Measurements from ENCODE around the gene GALNT6. TPM values are rescaled to one million over a fixed set of nuclear protein-coding genes. Genes with fewer than 3 reads are reported as not detected.

GALNT6 gene
- polyA plus RNA-seq, 4 donors, result 8.4 to 45.2 (median 22.5) TPM

DNA sequence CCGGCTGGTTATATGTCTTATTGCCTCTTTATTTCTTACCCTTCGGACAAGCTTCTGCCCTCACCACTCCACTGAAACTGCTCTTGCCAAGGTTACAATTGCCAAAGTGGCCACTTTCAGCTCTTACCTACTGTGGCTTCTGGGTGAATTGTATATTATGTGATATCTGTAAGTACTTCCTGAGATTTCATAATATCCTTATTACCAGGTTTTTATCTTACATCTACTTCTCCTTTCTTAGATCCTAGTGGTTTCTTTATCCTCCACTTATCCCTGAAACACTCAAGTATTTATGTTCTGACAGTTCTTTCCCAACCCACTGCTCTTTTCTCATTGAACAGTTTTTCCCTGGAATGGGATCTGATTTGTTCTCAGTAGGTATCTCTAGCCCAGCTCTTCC is 55.3 kb downstream of the GALNT6 start:
- Histone ChIP-seq H3K4me3 (ENCODE audit: low read depth in 1 of 3, low read length in 3 of 3) (no peak overlapping the region), H3K4me1 (ENCODE audit: control insufficient read depth in 3 of 3, insufficient read depth in 2 of 3, low read depth in 1 of 3, low read length in 2 of 3) (no peaks in the 10 kb centered on the region), H3K27ac (ENCODE audit: low read depth in 1 of 3, low read length in 2 of 3) (no peak overlapping the region), H3K36me3 (ENCODE audit: control insufficient read depth in 3 of 3, insufficient read depth in 2 of 3, low read depth in 1 of 3, low read length in 3 of 3) (no peaks in the 10 kb centered on the region), H3K9me3 (ENCODE audit: control insufficient read depth in 2 of 2, insufficient read depth in 1 of 2, low read depth in 1 of 2, low read length in 1 of 2) (no peaks in the 10 kb centered on the region), H3K27me3 (ENCODE audit: control insufficient read depth in 3 of 3, insufficient read depth in 3 of 3, low read length in 3 of 3) (no peaks in the 10 kb centered on the region)
- WGBS, 3 donors, result 85 to 95% (median 85%) methylated on average over 2 of the region's 2 CpGs
- FAIRE-seq (no peak), DNase-seq (no peak)

DNA sequence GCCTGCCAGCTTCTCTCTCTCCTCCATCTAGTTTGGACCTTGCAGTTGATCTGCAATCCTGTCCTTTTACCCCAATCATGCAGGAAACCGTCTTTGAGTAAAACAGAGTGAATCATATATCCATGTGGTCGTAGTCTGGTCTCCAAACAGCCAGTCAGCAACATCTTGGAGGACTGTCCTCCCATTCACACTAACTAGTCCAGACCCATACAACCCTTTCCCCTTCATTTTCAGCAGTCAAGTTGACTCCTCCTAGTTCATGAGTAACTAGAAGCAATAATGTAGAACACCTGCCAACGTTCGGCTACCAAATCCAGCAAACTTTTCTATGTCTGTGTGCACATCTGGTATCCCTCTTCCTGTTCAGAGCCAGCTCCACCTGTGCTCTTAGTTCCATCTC is 56.4 kb downstream of the GALNT6 start:
- WGBS, 3 donors, result 18 to 59% (median 47%) methylated on average over 4 of the region's 4 CpGs
- Histone ChIP-seq H3K9me3 (ENCODE audit: control insufficient read depth in 2 of 2, insufficient read depth in 1 of 2, low read depth in 1 of 2, low read length in 1 of 2) (no peaks in the 10 kb centered on the region), H3K4me1 (ENCODE audit: control insufficient read depth in 3 of 3, insufficient read depth in 2 of 3, low read depth in 1 of 3, low read length in 2 of 3) (no peaks in the 10 kb centered on the region), H3K27me3 (ENCODE audit: control insufficient read depth in 3 of 3, insufficient read depth in 3 of 3, low read length in 3 of 3) (no peaks in the 10 kb centered on the region), H3K27ac (ENCODE audit: low read depth in 1 of 3, low read length in 2 of 3) (no peak overlapping the region), H3K4me3 (ENCODE audit: low read depth in 1 of 3, low read length in 3 of 3) (no peak overlapping the region), H3K36me3 (ENCODE audit: control insufficient read depth in 3 of 3, insufficient read depth in 2 of 3, low read depth in 1 of 3, low read length in 3 of 3) (no peaks in the 10 kb centered on the region)
- FAIRE-seq (no peak), DNase-seq (peak in 1 of 2 donors; percentile 26)

GRCh38 chr12:51333536-51333935 is 57.7 kb downstream of the GALNT6 start:
- no peaks in the 10 kb centered on the region for H3K27me3 ChIP-seq (ENCODE audit: control insufficient read depth in 3 of 3, insufficient read depth in 3 of 3, low read length in 3 of 3)
- no peaks in the 10 kb centered on the region for H3K9me3 ChIP-seq (ENCODE audit: control insufficient read depth in 2 of 2, insufficient read depth in 1 of 2, low read depth in 1 of 2, low read length in 1 of 2)
- 64 to 70% (median 68%) methylated on average over 6 of the region's 6 CpGs for WGBS, 3 donors
- DNase-seq (no peak), FAIRE-seq (no peak)
- no peak overlapping the region for H3K27ac ChIP-seq (ENCODE audit: low read depth in 1 of 3, low read length in 2 of 3)
- no peak overlapping the region for H3K4me3 ChIP-seq (ENCODE audit: low read depth in 1 of 3, low read length in 3 of 3)
- no peaks in the 10 kb centered on the region for H3K4me1 ChIP-seq (ENCODE audit: control insufficient read depth in 3 of 3, insufficient read depth in 2 of 3, low read depth in 1 of 3, low read length in 2 of 3)
- no peaks in the 10 kb centered on the region for H3K36me3 ChIP-seq (ENCODE audit: control insufficient read depth in 3 of 3, insufficient read depth in 2 of 3, low read depth in 1 of 3, low read length in 3 of 3)

DNA sequence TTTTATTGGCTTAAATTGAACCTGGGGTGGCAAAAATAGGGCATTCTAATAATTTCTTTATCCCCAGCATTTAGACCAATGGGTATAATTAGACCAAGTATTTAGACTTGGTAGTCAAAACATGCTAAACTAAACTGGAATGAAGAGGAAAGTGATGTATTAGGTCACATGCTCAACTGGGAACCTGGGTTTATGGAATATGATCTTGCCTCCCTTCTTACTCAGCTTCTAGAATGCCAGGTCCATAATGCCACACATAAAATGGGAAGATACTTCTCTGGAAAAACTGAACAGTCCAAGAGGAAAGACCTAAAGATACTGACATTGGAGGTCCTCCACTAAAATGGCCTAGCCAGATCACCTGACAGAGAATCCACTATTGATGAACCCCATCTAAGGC is 61.0 kb downstream of the GALNT6 start:
- FAIRE-seq, result no peak
- no peaks in the 10 kb centered on the region for H3K27me3 ChIP-seq (ENCODE audit: control insufficient read depth in 3 of 3, insufficient read depth in 3 of 3, low read length in 3 of 3)
- DNase-seq, result no peak

DNA sequence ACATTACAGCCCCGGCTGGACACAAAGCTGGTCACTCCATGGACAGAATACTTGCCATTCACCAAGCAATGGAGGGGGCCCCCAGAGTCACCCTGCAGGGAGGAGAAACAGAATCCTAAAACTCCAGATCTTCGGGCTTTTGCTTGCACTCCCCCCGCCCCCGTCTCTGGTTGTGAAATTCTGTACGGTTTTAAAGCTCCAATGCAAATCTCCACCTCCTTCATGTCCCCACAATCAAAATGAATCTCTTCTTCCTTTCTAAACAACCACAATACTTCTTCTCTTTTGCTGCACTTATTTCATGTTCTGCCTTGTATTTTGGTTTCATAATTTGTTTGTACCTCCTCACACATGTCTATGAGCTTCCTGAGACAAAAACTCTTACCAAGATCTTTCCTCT is 61.5 kb downstream of the GALNT6 start:
- Histone ChIP-seq H3K36me3 (ENCODE audit: control insufficient read depth in 3 of 3, insufficient read depth in 2 of 3, low read depth in 1 of 3, low read length in 3 of 3) (no peaks in the 10 kb centered on the region), H3K9me3 (ENCODE audit: control insufficient read depth in 2 of 2, insufficient read depth in 1 of 2, low read depth in 1 of 2, low read length in 1 of 2) (no peaks in the 10 kb centered on the region), H3K4me1 (ENCODE audit: control insufficient read depth in 3 of 3, insufficient read depth in 2 of 3, low read depth in 1 of 3, low read length in 2 of 3) (peaks cover 0 to 3% (median 0%) of the 10 kb centered on the region in 3 donors), H3K27ac (ENCODE audit: low read depth in 1 of 3, low read length in 2 of 3) (peak overlapping the region in 1 of 3 donors; percentile 5), H3K4me3 (ENCODE audit: low read depth in 1 of 3, low read length in 3 of 3) (no peak overlapping the region), H3K27me3 (ENCODE audit: control insufficient read depth in 3 of 3, insufficient read depth in 3 of 3, low read length in 3 of 3) (no peaks in the 10 kb centered on the region)
- DNase-seq (no peak), FAIRE-seq (no peak)
- WGBS, 3 donors, result 76 to 79% (median 78%) methylated on average over 5 of the region's 5 CpGs

More for the DNA sequence above, 61.0 kb downstream of the GALNT6 start:
- H3K27ac ChIP-seq (ENCODE audit: low read depth in 1 of 3, low read length in 2 of 3), result no peak overlapping the region
- H3K4me1 ChIP-seq (ENCODE audit: control insufficient read depth in 3 of 3, insufficient read depth in 2 of 3, low read depth in 1 of 3, low read length in 2 of 3), result peaks cover 0 to 3% (median 0%) of the 10 kb centered on the region in 3 donors
- H3K9me3 ChIP-seq (ENCODE audit: control insufficient read depth in 2 of 2, insufficient read depth in 1 of 2, low read depth in 1 of 2, low read length in 1 of 2), result no peaks in the 10 kb centered on the region
- H3K4me3 ChIP-seq (ENCODE audit: low read depth in 1 of 3, low read length in 3 of 3), result no peak overlapping the region
- no peaks in the 10 kb centered on the region for H3K36me3 ChIP-seq (ENCODE audit: control insufficient read depth in 3 of 3, insufficient read depth in 2 of 3, low read depth in 1 of 3, low read length in 3 of 3)

DNA sequence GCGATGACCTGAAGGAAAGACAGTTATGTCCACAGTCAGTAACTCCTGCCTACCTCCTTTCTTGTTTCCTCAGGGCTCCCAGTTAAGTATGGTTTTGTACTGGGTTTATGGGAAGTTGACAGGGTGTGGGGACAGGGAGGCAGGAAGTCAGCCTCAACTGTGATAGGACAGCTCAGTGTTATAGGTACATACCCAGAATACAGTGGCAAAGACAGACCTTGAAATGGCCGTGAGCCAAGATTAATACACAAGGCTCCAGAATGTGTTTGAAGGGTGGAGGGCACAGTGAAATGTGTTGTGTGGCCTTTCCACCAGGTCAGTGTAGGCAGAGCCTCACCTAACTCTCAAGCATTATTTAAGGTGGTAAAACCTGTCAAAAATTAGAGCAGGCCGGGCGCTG is 62.6 kb downstream of the GALNT6 start:
- Histone ChIP-seq H3K27me3 (ENCODE audit: control insufficient read depth in 3 of 3, insufficient read depth in 3 of 3, low read length in 3 of 3) (no peaks in the 10 kb centered on the region), H3K4me3 (ENCODE audit: low read depth in 1 of 3, low read length in 3 of 3) (no peak overlapping the region), H3K36me3 (ENCODE audit: control insufficient read depth in 3 of 3, insufficient read depth in 2 of 3, low read depth in 1 of 3, low read length in 3 of 3) (no peaks in the 10 kb centered on the region), H3K27ac (ENCODE audit: low read depth in 1 of 3, low read length in 2 of 3) (no peak overlapping the region), H3K9me3 (ENCODE audit: control insufficient read depth in 2 of 2, insufficient read depth in 1 of 2, low read depth in 1 of 2, low read length in 1 of 2) (no peaks in the 10 kb centered on the region), H3K4me1 (ENCODE audit: control insufficient read depth in 3 of 3, insufficient read depth in 2 of 3, low read depth in 1 of 3, low read length in 2 of 3) (peaks cover 0 to 3% (median 0%) of the 10 kb centered on the region in 3 donors)
- WGBS, 3 donors, result 92 to 96% (median 93%) methylated on average over 4 of the region's 4 CpGs
- DNase-seq (no peak), FAIRE-seq (no peak)

DNA sequence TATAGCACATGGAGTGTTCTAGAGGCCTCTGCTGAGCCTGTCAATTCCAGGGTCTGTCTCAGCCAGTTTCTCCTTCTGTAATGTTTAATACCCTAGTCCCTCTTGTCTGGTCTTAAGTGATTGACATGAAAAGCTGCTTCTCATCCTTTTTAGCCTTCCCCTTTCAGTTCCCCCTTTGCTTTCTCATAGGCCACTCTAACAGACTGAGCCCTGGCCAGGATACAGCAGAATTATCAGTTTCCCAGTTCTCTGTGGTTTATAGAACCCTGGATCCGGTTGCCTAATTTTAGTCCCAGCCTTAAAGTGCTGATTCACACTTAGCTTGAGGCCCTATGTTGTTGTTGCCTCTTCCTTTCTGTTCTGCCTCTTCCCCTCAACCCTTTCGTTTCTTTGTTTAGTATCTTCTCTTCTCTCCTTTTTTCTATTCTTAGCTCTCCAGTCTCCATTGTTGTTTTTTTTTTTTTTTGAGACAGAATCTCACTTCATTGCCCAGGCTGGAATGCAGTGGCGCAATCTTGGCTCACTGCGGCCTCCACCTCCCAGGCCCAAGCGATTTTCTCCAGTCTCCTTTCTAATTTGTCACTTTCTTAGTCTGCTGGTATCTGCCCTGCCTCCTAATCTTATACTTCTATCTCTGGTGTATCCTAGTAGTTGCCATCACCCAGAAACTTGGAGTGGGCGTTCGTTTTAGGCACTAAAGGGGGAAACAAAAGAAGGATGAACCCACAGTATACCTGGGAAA is 64.3 kb downstream of the GALNT6 start:
- Histone ChIP-seq H3K27ac (ENCODE audit: low read depth in 1 of 3, low read length in 2 of 3) (peak overlapping the region in 2 of 3 donors; percentile 39 to 85), H3K4me1 (ENCODE audit: control insufficient read depth in 3 of 3, insufficient read depth in 2 of 3, low read depth in 1 of 3, low read length in 2 of 3) (peaks cover 0 to 5% (median 0%) of the 10 kb centered on the region in 3 donors), H3K27me3 (ENCODE audit: control insufficient read depth in 3 of 3, insufficient read depth in 3 of 3, low read length in 3 of 3) (no peaks in the 10 kb centered on the region), H3K36me3 (ENCODE audit: control insufficient read depth in 3 of 3, insufficient read depth in 2 of 3, low read depth in 1 of 3, low read length in 3 of 3) (no peaks in the 10 kb centered on the region), H3K9me3 (ENCODE audit: control insufficient read depth in 2 of 2, insufficient read depth in 1 of 2, low read depth in 1 of 2, low read length in 1 of 2) (no peaks in the 10 kb centered on the region), H3K4me3 (ENCODE audit: low read depth in 1 of 3, low read length in 3 of 3) (no peak overlapping the region)
- DNase-seq (peak in 1 of 2 donors; percentile 23), FAIRE-seq (no peak)
- WGBS, 3 donors, result 63 to 80% (median 71%) methylated on average over 7 of the region's 7 CpGs

DNA sequence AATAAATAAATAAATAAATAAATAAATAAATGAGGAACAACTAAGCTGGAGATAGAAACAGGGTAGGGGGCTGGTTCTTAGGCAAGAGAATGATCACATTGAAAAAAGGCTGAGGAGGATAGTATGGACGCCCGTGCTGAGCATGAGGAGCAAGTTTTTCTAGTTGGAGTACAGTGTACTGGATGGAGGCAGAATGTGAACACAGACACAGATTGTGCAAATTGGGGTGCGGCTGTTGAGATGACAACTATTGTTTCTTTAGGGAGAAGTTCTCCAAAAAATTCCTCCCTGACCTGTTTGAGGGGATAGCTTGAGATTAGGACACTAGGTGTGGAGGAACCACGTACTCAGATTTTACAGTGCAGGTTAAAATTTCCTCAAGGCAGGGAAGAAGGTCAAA is 66.3 kb downstream of the GALNT6 start:
- Histone ChIP-seq H3K4me1 (ENCODE audit: control insufficient read depth in 3 of 3, insufficient read depth in 2 of 3, low read depth in 1 of 3, low read length in 2 of 3) (peaks cover 0 to 5% (median 0%) of the 10 kb centered on the region in 3 donors), H3K4me3 (ENCODE audit: low read depth in 1 of 3, low read length in 3 of 3) (no peak overlapping the region), H3K27ac (ENCODE audit: low read depth in 1 of 3, low read length in 2 of 3) (peak overlapping the region in 1 of 3 donors; percentile 28), H3K9me3 (ENCODE audit: control insufficient read depth in 2 of 2, insufficient read depth in 1 of 2, low read depth in 1 of 2, low read length in 1 of 2) (no peaks in the 10 kb centered on the region), H3K36me3 (ENCODE audit: control insufficient read depth in 3 of 3, insufficient read depth in 2 of 3, low read depth in 1 of 3, low read length in 3 of 3) (no peaks in the 10 kb centered on the region), H3K27me3 (ENCODE audit: control insufficient read depth in 3 of 3, insufficient read depth in 3 of 3, low read length in 3 of 3) (no peaks in the 10 kb centered on the region)
- FAIRE-seq (no peak), DNase-seq (no peak)
- WGBS, 3 donors, result 81 to 93% (median 92%) methylated on average over 4 of the region's 4 CpGs
